GM18909 (cell line): ENCODE results near the gene PPFIA2.
A peak's percentile ranks its signal among the peaks of the same experiment; 100 is the strongest.

Experiments
- ATAC-seq: cut with Tn5 transposase; IDR thresholded peaks from one replicate; pipeline ENCODE4 v1.9.1; 2021; ENCODE audit warnings: mild to moderate bottlenecking; ENCODE audit not compliant: unreplicated experiment, poor library complexity

Gene PPFIA2

GRCh38 chr12:81375969-81376368, 383.2 kb downstream of the PPFIA2 start:
- no peak for ATAC-seq

- no peak for ATAC-seq
Observed at GRCh38 chr12:81370456-81370855, 388.7 kb downstream of the PPFIA2 start.

- ATAC-seq = no peak
Observed at GRCh38 chr12:81369175-81369574, 390.0 kb downstream of the PPFIA2 start.

DNA sequence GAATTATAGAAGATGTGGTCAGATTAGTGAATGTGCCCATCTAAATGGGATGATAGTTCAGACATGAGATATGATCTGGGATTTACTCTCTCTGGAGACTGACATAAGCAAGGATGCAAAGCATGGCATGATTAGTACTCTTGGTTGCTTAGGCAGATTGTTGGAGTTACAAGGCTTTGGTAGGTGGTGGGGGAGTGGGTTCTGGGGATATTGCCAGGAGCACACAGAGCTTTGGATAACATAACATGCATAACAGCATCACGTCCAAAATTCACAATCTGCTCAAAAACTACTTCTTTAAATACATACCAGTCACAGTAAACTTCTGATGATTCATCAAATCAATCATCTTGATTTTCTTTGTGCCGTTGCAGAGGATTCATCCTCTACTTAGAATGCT, 393.9 kb downstream of the PPFIA2 start:
- no peak for ATAC-seq

GRCh38 chr12:81360916-81361315, 398.2 kb downstream of the PPFIA2 start:
- ATAC-seq = no peak

- no peak for ATAC-seq
Observed at GRCh38 chr12:81359736-81360135, 399.4 kb downstream of the PPFIA2 start.

DNA sequence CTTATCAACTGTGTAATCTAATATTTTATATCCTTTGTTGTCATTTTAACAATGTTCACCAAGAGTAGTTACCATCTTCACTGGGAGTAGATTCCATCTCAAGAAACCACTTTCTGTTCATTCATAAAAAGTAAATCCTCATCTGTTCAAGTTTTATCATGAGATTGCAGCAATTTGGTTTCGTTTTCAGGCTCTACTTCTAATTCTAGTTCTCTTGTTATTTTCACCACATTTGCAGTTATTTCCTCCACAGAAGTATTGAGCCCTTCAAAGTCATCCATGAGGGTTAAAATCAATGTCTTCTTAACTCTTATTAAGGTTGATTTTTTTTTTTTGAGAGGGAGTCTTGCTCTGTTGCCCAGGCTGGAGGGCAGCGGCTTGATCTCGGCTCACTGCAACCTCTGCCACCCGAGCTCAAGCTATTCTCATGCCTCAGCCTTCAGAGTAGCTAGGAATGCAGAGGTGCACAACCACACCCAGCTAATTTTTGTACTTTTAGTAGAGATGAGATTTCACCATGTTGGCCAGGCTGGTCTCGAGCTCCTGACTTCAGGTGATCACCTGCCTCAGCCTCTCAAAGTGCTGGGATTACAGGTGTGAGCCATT, 404.7 kb downstream of the PPFIA2 start:
- ATAC-seq = no peak

DNA sequence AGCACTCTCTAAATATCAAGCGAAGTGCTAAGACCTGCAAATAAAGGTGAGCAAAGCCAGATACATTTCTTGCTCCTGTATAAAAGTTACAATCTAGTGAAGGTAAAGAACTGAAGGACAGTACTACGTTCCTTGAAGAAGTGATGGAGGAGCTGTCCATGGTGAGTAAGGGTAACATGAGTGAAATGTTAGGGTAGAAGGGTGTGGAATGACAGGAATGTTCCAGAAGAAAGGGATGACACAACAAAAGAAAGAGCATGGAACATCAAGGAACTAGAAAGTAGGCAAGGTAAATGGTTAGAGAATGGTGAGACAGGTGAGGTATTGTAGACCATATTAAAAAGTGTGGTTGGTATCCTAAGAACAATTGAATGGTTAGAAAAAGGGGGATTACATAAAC, 408.8 kb downstream of the PPFIA2 start:
- ATAC-seq = no peak

GRCh38 chr12:81347404-81347803, 411.7 kb downstream of the PPFIA2 start:
- ATAC-seq = no peak

DNA sequence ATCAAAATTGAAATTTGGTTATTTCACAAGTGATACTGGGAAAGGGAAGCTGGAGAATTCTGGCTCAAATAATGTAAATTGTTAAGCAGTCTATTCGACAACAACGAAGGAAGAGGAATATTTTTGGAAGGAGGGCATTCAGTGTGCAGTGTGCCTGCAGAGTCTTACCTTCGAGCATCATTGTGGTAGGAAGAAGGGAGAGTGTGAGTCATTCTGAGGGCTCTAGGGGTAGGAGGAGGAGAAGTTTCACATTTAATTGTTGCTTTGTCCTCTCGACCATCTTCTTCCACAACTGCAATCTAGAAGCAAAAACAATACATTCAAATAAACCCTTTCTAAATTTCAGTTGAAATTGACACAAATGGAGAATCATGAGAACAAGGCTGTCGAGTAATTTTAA, 418.2 kb downstream of the PPFIA2 start:
- no peak for ATAC-seq

DNA sequence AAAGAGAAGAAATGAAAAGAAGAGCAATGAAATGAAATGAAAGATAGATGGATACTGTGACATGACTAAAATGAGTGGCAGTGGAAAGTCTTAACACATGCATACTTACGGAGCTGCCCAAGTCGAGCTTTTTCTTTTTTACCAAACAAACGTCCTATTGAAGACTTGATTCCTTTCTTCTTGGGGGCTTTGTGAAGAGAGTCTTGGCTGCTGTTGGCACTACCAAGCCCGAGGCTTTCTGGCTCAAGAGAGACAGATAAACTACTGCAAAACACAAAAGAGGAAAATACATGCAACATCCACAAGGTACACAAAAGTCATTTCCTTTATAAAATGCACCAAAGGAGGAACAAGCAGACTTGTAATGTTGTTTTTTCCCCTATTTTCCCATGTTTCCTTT, 420.1 kb downstream of the PPFIA2 start:
- ATAC-seq = no peak

- no peak for ATAC-seq
Observed at GRCh38 chr12:81337886-81338285, 421.3 kb downstream of the PPFIA2 start.

GRCh38 chr12:81333812-81334211, 425.3 kb downstream of the PPFIA2 start:
- no peak for ATAC-seq

DNA sequence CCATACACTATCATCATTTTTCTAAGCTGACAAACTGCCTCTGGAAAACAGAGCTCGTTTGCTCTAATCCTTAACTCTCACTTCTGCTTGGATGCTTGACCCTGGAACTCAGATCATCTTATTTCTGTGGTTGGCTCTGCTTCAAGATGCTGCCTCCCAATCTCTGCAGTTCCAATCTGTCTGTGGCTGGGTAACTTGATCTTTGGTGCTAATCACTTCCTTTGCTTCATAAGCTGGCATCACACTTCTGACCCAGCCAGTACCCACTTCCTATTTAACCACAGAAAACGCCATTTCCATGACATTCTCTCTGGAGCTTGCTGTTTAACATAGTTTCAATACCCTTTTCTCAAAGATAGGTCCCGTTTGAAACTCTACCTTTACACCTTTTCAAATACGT, 427.1 kb downstream of the PPFIA2 start:
- ATAC-seq = no peak

GRCh38 chr12:81330480-81330879, 428.7 kb downstream of the PPFIA2 start:
- no peak for ATAC-seq

DNA sequence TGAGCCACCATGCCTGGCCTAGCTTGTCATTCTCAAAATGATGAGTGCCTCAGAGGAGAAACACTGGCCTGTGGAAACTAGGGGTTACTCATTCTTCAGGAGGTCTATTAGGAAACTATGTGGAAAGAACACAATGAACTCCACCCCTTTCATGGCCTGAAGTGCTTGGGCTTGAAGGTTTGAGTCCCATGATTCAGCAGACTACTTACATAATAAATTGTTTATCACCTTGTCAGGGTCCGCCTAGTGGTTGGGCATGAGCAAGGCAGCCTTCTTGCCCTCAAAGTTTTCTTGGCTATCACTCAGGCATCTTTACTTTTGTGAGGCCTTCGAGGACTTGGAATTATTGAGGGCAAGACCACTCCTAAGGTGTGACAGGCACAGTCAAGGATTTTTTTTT, 430.1 kb downstream of the PPFIA2 start:
- ATAC-seq = peak; percentile 74

DNA sequence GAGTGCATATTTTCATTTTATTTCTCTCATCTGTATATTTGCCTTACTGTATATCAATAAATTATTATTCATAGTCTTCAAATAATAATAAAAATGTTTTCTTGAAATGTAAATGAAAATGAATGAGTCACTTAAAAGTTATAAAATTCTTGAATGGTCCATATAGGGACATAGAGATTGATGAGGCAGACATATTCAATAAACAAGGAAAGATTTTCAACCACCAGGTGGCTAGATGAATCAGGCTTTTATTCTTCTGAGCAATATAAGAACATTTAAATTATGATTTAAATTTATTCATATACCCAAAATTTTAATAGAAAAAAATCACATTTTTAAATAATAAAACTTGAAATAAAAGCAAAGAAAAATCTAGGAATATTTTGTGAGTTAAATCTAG, 431.7 kb downstream of the PPFIA2 start:
- ATAC-seq = no peak

- no peak for ATAC-seq
Observed at GRCh38 chr12:81325086-81325485, 434.1 kb downstream of the PPFIA2 start.

DNA sequence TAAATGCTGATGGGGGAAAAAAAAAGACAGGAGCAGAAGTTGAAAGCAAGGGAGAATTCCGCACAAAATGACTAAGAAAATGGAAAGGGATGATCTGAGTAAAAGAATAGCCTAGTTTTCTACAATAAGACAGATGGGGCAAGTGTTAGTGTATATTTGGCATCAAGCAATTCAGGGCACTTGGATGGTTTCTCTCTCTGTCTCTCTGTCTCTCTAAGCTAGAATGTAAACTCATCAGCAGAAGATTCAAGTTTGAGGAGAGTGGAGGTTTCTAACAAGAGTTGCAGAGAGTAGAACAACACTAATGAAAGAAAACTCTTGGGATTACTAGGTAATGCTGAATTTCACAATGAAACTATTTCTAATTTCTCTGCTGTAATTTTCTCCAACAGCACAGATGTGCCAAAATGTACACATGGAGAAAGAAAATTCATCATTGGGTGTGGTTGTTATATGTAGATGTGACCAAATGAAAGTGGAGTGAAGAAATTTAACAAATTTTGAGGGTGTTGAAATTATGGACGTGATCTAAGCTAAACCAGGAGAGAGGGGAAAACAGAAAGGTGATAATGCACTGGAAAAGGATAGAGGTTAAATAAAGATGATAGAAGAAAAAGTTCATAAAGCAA, 444.1 kb downstream of the PPFIA2 start:
- no peak for ATAC-seq

- no peak for ATAC-seq
Observed at GRCh38 chr12:81303935-81304334, 455.2 kb downstream of the PPFIA2 start.

- no peak for ATAC-seq
Observed at GRCh38 chr12:81300454-81300853, 458.7 kb downstream of the PPFIA2 start.

DNA sequence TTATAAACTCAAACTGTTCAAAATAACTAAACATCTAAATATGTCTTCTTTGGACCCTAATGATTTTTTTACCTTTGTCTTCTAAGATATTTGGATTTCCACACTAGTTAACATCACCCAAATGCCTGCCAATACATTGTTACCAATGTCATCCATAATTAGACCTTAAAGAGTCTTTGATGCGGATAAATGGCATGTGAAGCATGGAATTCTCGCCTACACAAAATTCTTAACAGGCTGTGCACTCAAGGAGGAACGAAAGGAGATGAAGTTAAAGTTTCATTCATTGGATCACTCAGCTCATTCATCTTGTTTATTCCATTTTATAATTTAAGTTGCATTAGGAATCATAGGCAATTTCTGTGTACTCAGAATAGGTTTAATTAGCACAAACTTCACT, 461.5 kb downstream of the PPFIA2 start:
- ATAC-seq = no peak
